ENCODE measurements around the gene NKX1-1. TPM values are rescaled to one million over a fixed set of nuclear protein-coding genes. Genes with fewer than 3 reads are reported as not detected.

The NKX1-1 gene
- total and polyA plus RNA-seq, 2 experiments from 2014 or later, result not detected

GRCh38 chr4:1376391-1376840, 29.8 kb downstream of the NKX1-1 start (continued):
- TF ChIP-seq ZNF462 (CRISPR knock-in tag; IDR thresholded peaks at IDR 0.05) (no peak), CREB1 (CRISPR knock-in tag; IDR thresholded peaks at IDR 0.05; ENCODE audit: low read depth) (no peak), REST (IDR thresholded peaks at IDR 0.05; ENCODE audit: unreplicated experiment) (no peak)

DNA sequence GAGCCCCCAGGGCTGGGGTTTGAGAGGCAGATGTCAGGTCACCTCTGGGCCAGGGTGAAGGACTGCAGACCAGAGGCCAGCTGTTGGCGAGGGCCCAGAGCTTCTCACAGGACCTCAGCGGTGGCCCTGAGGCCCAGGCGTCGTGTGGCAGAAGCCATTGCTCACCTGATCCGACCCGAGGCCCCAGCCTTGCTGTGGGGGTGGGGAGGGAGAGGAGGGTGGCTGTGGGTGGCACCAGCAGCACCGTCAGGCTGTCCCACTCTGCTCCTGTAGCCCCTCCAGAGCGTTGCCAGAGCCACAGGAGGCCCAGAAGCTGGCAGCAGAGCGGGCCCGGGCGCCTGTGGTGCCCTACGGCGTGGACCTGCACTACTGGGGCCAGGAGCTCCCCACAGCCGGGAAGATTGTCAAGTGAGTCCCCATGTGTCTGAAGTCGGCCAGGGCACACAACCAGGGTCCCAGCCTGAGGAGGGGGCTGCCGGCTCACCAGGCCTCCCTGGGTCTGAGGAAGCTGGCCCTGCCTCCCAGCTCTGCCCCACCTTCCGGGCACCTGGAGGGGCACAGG, 30.4 kb downstream of the NKX1-1 start:
- Mint-ChIP-seq H3K36me3 (ENCODE audit: low read depth) (peaks cover 3% of the 10 kb centered on the region; the same call in 2 of the 3 replicates), H3K27ac (no peak overlapping the region), H3K4me3 (no peak overlapping the region), H3K4me1 (no peaks in the 10 kb centered on the region), H3K27me3 (ENCODE audit: insufficient read depth, low read depth, poor library complexity) (peaks cover 2% of the 10 kb centered on the region), H3K9me3 (no peaks in the 10 kb centered on the region)
- Histone ChIP-seq H3K36me3 (ENCODE audit: insufficient read depth) (no peaks in the 10 kb centered on the region), H3F3A (replicated peaks; ENCODE audit: low read depth) (no peaks in the 10 kb centered on the region), H3K4me2 (no peak overlapping the region), H3K27ac (ENCODE audit: low read depth) (no peak overlapping the region), H3K27me3 (ENCODE audit: insufficient read depth) (no peaks in the 10 kb centered on the region), H3K9me2 (ENCODE audit: insufficient read depth) (no peaks in the 10 kb centered on the region), H2AFZ (no peak overlapping the region), H3K4me3 (no peak overlapping the region), H4K20me1 (replicated peaks; ENCODE audit: insufficient read depth) (no peaks in the 10 kb centered on the region), H3K79me2 (replicated peaks; ENCODE audit: insufficient read depth) (no peaks in the 10 kb centered on the region), H3K4me1 (ENCODE audit: insufficient read depth) (no peaks in the 10 kb centered on the region)
- DNase-seq (ENCODE audit: low spot score) (no peak), ATAC-seq (no peak)
- no peak for TF ChIP-seq REST (IDR thresholded peaks at IDR 0.05; ENCODE audit: unreplicated experiment)
- TF ChIP-seq JUNB (IDR thresholded peaks at IDR 0.05; ENCODE audit: unreplicated experiment), result no peak
- TF ChIP-seq ZNF331 (CRISPR knock-in tag; IDR thresholded peaks at IDR 0.05; ENCODE audit: low read depth), result no peak
- TF ChIP-seq ZNF114 (CRISPR knock-in tag; IDR thresholded peaks at IDR 0.05), result no peak
- no peak for TF ChIP-seq STAT1 (IDR thresholded peaks at IDR 0.05; ENCODE audit: unreplicated experiment)
- no peak for TF ChIP-seq NANOG (IDR thresholded peaks at IDR 0.05; ENCODE audit: borderline replicate concordance)
- no peak for TF ChIP-seq EZH2 (IDR thresholded peaks at IDR 0.05; ENCODE audit: low read depth, unreplicated experiment)
